ENCODE measurements around the gene RABGAP1L.

DNA sequence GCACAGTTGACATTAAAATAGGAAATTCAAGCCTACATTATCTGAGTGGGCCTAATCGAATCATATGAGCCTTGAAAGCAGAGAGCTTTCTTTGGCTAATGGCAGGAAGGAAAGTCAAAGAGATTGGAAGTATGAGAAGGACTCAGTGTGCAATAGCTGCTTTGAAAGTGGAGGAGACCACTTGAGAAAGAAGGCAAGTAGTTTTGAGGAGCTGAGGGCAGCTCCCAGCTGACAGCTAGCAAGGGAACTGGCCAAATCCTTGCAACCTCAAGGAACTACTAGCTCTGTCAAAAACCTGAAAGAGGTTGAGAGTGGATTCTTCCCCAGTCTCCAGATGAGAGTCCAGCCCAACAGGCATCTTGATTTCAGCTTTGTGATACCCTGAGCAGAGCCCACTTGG lies 691.4 kb downstream of the RABGAP1L start:
- TF ChIP-seq, protein P1, sequence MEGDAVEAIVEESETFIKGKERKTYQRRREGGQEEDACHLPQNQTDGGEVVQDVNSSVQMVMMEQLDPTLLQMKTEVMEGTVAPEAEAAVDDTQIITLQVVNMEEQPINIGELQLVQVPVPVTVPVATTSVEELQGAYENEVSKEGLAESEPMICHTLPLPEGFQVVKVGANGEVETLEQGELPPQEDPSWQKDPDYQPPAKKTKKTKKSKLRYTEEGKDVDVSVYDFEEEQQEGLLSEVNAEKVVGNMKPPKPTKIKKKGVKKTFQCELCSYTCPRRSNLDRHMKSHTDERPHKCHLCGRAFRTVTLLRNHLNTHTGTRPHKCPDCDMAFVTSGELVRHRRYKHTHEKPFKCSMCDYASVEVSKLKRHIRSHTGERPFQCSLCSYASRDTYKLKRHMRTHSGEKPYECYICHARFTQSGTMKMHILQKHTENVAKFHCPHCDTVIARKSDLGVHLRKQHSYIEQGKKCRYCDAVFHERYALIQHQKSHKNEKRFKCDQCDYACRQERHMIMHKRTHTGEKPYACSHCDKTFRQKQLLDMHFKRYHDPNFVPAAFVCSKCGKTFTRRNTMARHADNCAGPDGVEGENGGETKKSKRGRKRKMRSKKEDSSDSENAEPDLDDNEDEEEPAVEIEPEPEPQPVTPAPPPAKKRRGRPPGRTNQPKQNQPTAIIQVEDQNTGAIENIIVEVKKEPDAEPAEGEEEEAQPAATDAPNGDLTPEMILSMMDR (IDR thresholded peaks at IDR 0.05) = no peak
- TF ChIP-seq POLR2A (IDR thresholded peaks at IDR 0.05) = no peak

Data from right lobe of liver (tissue), 4 donors.